Stimulated activated CD4-positive, alpha-beta T cell treated with anti-CD3 and anti-CD28 coated beads, Interleukin-12 subunit alpha, Interleukin-12 subunit beta, amount 100 ng/mL, for 48 hours (primary cell): ENCODE measurements around the gene SLC6A6.
"Not testable (repeated sequence)": the region's sequence is repeated elsewhere in the genome, so short reads cannot be mapped to it uniquely, and the experiment has no call there.

Source experiments
- DNase-seq, 3 donors: peaks; one replicate each; pipeline ENCODE4 v3.0.0-alpha.2; 2020; ENCODE audit warnings: low read depth in 2 of 3, low spot score in 1 of 3

Gene SLC6A6

DNA sequence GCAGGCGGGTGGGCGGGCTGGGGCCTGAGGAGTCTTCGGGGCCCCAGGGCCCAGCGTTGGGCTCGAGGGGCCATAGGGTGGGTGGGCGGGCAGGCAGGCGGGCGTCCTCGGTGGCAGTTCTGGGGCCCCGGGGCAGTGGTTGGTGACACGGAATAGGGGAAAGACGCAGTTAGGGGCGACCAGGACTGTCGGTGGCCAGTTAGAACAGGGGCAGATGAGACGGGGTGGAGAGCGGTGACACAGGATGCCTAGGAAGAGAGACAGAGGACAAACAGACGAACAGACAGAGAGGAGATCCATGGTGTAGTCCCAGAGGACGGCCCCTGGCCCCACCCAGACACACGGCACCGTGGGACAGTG, 101.3 kb downstream of the SLC6A6 start:
- no peak for DNase-seq

DNA sequence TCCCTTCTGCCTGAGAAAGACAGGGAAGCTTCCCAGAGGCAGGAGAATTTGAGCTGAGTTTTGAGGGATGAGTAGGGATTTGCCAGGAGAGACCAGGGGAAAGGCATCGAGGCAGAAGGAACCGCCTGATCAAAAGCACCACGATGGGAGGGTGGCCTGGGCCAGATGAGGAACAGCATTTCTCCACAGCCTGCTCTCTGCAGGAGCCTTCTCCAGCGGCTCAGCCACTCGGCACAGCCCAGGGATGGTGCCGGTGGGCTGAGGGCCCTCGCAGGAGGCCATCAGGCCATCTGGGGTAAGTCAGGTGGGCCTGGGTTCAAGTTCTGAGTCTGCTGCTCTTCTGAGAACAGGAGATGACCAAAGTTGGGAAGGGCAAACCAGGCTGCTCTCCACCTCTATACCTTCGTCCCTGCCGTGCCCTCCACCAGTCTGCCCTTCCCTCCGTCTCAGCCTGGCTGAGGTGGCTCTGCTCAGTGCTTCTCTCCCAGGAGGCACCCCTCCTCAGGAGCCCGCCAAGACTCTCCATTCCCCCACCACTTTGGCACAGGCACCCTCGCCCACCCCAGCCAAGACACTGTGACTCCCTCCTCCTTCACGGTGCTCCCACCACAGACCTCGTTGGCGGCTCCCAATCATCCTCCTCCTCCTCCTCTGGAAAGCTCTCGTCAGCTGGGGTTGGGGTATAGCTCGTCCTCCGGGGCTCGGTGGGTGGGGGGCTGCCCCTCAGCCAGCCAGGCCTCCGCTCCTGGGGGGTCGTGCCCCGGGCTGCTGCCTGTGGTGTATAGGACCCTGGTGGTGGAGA, 102.8 kb downstream of the SLC6A6 start:
- no peak for DNase-seq

DNA sequence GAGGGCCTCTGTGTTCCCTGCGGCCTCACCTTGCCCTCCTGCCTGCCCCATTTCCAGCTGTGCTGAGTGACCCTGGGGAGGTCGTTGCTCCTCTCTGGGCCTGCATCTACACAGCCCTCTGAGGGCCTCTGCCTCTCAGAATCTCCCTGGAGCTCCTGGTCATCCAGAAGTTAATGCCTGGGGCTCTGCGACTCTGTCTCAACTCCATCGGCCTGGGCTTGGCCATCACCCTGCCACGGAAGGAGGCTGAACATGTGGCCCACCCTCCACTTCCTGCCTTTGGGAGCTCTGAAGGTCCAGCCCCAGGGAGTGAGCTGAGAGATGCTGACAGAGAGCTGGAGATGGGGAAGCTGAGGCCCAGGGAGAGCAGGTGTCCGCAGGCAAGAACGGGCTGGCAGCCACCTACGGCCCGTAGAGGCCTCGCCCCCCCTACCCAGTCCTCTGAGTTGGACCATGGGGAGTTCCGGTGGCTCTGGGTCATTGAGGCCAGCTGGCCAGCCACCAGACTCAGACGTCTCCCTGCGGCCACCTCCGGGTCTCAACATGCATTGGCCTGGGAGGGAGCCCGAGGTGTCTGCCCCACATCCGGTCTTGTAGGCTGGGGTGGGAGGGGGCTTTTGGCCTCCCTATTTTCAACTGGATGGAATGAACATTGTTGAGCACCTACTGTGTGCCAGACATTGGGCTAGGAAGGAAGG, 103.5 kb downstream of the SLC6A6 start:
- DNase-seq: no peak

DNA sequence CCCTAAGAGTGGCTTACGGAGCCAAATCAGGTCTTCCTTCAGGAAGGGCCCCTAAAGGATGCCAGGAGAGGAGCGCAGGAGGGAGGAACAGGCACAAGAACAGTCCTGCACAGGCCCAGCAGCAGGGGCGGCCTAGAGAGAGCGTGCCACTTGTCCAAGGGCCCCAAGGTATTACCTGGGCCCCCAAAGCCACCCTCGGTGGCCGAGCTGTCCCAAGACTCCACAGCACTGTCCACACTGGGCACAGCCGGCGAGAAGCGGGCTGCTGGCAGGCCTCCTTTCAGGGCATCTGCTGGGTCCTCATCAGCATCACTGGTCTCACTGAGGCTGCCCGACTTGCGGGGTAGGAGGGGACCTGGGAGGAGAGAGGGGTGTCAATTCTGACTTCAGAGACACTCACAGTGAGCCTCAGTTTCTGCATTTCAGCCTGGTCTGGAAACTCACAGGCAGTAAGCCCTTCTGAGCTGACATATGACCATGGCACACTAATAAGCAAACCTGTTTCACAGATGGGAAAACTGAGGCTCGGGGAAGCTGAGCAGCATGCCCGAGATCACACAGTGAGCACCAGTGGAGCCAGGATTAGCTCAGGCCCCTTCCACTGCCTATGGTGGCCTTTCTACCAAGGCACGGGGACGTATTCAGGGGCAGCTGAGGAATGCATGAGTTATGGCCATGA, 104.4 kb downstream of the SLC6A6 start:
- DNase-seq: no peak

DNA sequence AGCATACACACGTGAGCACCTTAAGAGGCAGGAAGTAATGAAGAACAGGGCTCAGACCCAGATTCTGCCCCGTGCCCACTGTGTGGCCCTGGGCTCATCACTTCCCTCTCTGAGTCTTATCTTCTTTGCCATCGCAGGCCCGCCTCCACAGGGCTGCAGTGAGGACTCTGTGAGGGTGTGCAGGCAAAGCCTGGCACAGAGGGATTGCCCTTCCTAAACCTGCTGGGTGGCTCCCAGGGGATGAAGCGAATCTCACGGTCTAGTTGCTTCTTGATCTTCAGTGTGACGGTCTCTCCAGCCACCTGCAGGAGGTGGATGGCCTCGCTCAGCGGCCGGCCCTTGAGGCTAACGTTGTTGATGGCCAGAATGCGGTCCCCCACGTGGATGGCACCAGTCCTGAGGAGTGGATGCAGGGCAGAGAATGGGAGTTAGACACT, 104.9 kb downstream of the SLC6A6 start:
- DNase-seq: no peak

DNA sequence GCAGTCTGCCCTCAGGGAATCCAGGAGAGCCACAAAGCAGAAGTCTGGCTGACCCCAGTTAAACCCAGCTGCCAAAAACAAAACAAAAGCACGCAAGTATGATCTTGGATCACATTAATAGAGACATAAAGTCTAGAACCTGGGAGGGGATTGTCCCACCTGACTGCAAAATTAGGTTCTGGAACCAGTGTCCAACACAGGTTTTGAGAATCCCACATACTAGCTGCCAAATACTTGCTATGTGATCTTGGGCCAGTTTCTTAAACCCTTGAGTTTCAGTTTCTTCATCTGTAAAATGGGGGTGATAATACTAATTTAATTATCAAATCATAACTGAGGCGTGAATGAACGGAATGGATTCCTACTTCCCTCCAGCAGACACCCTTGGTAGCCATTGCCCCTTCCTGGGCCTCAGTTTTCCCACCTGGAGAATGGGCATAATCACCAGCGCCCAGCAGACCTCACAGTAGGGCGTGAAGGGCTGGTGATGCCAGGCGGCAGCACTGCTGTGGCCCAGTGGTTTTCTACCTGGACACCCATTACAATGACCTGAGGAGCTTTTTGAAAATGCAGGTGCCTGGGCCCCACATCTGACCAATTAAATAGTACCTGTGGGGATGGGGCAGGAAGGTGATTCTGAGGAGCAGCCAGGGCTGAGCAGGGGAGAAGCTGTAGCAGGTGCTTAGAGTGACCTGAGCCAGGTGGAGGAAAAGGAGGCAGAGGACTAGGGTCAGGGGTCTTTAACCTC, 105.5 kb downstream of the SLC6A6 start:
- DNase-seq: no peak

DNA sequence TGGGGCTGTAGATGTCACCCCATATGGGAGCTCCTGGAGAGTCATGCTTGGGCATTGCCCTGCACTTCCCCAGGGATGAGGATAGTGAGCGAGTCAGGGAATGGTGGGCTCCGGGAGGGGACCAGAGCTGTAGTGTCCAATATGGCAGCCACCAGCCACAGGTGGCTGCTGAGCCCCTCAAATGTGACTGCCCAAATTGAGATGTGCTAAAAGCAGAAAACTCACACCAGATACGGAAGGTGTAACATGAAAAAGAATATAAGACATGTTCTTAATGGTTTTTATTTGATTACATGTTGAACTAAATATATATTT, 106.1 kb downstream of the SLC6A6 start:
- DNase-seq: no peak

DNA sequence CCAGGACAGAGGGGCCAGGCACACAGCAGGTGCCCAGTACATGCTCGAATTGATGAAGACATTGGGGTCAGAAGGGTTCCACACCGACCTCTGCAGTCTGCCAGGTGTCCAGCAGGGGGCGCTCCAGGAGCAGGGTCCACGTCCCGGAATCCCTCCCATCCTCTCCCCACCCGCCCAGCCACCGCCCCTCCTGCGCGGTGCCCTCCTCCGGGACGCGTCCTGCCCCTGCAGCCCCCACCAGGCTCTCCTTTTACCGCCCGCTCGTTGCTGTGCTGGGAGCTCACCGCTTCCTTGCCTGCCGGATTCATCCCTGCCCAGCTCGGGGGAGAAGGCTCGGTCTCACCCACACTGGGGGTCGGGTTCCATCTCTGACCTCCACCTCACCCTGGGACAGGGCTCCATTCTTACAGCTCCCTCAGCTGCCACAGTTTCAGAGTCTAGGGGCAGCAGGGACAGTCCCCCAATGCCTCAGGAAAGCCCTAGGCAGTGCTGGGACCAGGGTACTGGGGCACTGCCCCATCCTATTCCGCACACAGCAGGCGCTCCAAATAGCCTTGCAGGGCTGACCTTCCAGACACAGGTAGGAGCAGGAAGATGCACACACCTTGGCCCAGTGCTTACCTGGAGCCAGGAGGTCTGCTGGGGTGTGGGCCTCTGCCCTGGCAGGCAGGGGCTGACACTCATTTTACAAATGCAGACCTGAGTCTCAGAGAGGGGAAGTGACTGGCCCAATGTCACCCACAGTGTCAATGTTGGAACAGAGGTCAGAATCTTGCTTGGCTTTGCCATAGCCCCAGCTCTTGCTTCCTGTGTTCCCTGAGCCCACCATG, 106.8 kb downstream of the SLC6A6 start:
- DNase-seq: peak; percentile 55 to 76 (median 71)

DNA sequence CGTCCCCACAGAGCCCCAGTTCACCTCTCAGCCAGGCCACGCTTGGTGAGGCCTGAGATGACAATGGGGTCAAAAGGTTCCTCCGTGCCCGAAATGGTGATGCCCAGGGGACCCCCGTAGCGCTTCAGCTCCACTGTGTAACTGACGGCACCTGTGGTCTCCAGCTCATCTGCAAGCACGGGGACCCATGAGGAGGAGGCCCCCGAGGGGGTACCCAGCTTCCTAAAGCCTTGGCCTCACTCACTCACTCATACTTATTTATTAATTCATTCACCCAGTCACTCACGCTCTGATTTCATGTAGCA, 107.3 kb downstream of the SLC6A6 start:
- no peak for DNase-seq

DNA sequence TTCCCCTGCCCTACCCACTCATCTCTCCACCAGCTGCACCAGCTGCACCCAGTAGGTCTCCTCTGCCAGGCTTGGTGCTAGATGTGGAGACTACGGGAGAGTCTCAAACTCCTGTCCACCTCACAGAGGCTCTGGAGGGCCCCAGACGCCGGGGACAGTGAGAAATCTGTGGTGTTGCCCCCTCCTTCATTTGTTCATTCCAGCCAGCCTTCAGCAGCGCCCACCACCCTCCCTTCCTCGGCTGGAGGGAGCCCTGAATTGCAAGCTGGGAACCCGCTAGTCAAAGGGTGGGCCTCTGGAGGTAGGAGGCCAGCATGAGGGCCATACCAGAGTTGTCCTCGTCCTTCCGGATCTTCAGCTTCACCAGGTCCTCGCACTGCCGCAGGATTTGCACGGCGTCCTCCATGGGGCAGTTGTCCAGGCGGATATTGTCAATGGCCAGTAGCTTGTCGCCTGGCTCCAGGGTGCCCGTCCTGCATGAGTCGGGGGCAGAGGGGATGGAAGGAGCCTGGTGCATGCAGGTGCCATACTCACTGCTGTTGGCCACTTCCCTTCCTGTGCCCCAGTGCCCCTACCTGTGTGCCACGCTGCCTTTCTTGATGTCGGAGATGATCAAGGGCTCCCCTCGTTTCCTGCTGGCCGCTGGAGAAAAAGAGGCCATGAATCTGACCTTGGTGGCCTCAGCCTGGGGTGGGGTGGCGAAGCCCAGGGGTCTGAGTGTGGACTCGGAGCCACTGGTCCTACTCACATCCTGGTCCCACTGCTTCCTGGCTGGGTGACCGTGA, 108.6 kb downstream of the SLC6A6 start:
- no peak for DNase-seq

DNA sequence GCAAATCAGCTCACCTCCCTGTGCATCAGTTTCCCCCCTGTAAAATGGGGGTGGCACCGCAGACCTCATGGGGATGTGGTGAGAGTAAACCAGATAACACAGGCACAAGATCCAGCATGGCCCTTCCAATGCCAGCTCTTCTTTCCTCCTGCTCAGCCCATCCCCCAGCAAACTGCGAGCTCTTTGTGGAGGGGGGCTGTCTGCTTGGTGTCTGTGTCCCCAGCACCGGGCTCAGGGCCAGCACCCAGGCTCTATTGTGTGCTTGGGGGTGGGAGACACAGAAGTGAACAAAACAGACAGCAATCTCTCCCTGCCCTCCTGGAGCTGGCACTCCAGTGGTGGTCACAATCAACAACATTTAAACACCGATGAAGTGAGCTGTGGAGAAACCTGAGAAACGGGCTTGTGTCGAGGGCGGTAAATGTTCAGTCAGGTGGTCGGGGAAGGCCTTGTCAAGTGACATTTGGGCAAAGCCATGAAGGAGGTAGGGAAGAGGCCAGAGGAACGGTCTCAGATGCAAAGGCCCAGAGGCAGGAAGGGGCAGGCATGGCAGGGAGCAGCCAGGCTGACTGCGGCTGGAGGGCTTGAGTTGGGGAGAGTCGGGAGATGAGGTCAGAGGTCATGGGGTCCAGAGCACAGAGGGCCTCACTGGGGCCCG, 109.3 kb downstream of the SLC6A6 start:
- DNase-seq: no peak

DNA sequence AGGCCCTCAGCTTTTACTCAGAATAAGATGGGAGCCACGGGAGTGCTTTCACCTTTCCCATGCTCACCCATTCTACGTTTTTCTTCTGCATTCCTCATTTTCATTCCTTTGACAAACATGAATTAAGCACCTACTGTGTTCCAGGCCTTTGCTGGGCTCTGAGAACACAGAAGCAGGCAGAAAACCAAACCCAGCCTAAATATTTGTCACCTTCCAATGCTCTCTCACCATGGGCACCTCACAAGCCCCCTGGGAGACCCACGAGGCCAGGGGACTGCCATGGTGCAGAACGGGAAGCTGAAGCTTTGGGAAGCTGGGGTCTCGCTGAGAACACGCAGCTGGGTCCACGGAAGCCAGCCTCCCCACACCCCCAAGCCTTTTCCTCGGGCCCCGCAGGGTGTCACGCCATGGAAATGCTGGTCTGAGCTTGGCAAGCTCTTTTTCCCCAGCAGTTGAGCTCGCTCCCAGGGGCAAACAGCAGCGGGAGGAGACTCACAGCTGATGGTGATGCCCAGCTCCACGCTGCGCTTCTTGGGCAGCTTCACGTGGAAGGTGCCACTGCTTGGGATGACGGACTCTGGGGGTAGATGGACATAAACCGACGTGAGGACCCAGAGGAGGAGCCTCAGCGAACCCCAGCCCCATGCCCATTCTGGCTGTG, 110.0 kb downstream of the SLC6A6 start:
- DNase-seq: no peak

DNA sequence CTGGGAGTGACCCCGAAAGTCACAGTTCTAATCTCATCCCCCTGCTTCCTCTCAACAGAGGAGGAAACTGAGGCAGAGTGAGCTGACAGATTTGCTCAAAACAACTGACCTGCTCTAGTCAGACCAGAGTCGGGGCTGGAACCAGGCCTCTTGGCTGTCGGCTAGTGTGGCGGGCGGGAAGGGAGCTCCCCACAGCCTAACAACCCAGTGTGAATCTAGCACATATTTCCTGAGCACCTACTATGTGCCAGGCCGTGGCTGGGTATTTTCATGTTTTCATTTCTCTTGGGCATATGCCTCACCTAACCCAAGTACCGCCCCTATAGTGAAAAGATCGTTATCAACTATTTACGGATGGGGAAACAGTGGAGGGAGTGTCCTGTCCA, 110.5 kb downstream of the SLC6A6 start:
- no peak for DNase-seq

DNA sequence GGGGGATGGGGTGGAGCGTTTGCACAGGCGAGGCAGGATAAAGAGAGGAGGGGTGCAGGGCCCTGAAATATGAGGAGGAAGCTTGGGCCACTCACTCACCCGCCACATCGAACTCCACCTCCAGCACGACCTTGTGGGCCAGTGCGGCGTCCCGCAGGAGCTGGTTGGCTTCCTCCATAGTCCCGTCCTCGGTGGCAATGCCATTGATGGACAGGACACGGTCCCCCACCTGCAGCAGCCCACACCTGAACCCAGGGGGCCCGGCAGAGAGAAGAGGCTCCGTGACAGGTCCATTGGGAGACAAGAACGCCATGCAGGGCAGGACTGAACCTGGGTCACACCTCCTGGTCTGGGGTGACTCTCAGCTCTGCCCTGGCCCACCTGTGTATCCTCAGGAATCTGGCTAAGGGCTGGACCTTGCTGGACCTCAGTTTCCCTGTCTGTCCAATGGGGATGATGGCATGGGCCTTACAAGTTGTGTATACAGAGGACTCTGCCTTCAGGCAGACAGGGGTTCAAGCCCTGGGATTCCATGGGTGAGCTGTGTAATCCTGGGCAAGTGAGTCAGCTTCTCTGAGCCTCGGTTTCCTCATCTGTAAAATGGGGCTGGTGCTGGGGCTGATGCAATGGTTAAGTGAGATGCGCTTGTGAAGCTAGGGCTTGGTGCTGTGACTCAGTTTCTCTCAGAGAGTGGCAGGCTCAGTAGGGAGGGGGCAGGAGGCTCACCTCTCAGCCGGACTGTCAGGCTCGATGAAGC, 111.3 kb downstream of the SLC6A6 start:
- no peak for DNase-seq

DNA sequence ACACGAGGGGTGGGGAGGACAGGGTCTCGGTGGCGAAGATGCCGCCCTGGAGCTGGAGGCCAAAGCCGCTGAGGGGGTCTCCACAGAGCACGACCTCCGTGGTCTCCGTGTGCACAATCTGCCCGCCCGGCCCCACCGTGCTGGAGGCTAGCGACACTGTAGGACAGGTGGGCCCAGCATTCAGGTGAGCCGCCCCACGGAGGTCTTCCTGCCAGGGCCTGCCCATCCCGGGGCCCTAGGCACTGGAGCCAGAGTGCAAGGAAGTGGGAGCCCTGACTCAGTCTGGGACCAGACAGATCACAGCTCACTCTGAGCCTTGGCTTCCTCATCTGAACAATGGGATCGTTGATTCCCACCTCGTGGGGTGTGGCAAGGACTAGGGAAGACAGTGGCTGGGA, 111.9 kb downstream of the SLC6A6 start:
- DNase-seq: no peak

DNA sequence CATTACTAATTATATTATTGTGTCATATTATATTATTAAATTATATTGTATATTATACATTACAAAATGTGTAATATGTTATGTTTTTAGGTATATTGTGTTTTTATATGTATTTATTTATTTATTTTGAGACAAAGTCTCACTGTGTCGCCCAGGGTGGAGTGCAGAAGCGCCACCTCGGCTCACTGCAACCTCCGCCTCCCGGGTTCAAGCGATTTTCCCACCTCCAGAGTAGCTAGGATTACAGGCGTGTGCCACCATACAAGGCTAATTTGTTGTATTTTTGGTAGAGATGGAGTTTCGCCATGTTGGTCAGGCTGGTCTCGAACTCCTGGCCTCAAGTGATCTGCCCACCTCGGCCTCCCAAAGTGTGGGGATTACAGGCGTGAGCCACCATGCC, 113.1 kb downstream of the SLC6A6 start:
- DNase-seq: not testable (repeated sequence)

DNA sequence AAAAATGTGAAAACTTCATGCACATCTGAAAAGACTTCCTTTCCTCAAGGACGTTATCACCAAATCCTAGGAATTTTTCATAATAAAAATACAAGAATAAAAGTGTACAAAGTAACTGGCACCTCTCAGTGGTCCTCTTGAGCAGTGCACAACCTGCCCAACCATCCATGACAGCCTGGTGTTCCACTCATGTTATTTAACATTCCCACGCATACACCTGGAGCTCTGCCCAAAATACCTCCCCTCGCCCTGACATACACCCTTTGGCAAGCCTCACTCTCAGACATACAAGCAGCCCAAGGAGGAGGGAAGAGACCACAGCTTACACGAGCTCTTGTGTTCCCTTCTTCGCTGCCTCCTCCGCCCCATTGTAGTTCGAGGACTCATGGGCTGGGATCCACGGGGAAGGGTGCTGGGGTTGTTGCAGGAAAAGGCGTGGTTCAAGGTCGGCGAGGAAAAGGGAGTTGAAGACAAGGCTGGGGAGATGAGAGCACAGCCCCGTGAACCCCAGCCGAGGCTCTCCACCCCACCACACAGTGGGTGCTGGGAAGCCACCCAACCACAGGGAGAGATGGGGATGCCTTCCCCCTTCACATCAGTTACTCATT, 114.4 kb downstream of the SLC6A6 start:
- no peak for DNase-seq
